PC-3 (cell line): ENCODE measurements around the gene C22orf39.

Experiments used
- EZH2phosphoT487 ChIP-seq: fragments of 300-600 bp; sonication (generic); IDR thresholded peaks from 2 replicates; pipeline ENCODE4 v1.6.1; 2018; ENCODE audit warnings: mild to moderate bottlenecking, antibody characterized with exemption, low read length, borderline replicate concordance
- TF ChIP-seq, protein P1 (sequence below): fragments of 300-600 bp; sonication (generic); conservative IDR thresholded peaks from 2 replicates; pipeline ENCODE4 v1.5.1; 2017; ENCODE audit warnings: antibody characterized with exemption, low read depth, mild to moderate bottlenecking, low read length

- TF ChIP-seq, protein P1, sequence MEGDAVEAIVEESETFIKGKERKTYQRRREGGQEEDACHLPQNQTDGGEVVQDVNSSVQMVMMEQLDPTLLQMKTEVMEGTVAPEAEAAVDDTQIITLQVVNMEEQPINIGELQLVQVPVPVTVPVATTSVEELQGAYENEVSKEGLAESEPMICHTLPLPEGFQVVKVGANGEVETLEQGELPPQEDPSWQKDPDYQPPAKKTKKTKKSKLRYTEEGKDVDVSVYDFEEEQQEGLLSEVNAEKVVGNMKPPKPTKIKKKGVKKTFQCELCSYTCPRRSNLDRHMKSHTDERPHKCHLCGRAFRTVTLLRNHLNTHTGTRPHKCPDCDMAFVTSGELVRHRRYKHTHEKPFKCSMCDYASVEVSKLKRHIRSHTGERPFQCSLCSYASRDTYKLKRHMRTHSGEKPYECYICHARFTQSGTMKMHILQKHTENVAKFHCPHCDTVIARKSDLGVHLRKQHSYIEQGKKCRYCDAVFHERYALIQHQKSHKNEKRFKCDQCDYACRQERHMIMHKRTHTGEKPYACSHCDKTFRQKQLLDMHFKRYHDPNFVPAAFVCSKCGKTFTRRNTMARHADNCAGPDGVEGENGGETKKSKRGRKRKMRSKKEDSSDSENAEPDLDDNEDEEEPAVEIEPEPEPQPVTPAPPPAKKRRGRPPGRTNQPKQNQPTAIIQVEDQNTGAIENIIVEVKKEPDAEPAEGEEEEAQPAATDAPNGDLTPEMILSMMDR, result no peak
- no peak for TF ChIP-seq EZH2phosphoT487
These were observed 24.1 kb upstream of the C22orf39 start for GRCh38 chr22:19471572-19471971.
